GM23338 (cell line): ENCODE measurements around the gene ENOX2. TPM values are rescaled to one million over a fixed set of nuclear protein-coding genes. Genes with fewer than 3 reads are reported as not detected.

Experiments used
- ATAC-seq: fragments of 200-7000 bp; cut with Tn5 transposase; 3 replicates; pipeline ENCODE4 v1.9.1; 2020
- DNase-seq: peaks from one replicate; pipeline ENCODE4 v3.0.0-alpha.2; 2015; ENCODE audit warnings: low spot score
- H2AFZ ChIP-seq: fragments of 200-600 bp; sonication (generic); 2 replicates; pipeline ENCODE4 v1.8.0; 2016; ENCODE audit warnings: antibody characterized with exemption, mild to moderate bottlenecking, moderate library complexity
- H3F3A ChIP-seq: fragments of 200-600 bp; sonication (generic); replicated peaks from 2 replicates; pipeline ENCODE4 v1.8.0; 2017; ENCODE audit warnings: antibody characterized with exemption, mixed run types, low read depth
- H3K27ac ChIP-seq: fragments of 200-600 bp; sonication (generic); 2 replicates; pipeline ENCODE4 v1.6.1; 2016; ENCODE audit warnings: low read depth
- H3K27me3 ChIP-seq: fragments of 200-600 bp; sonication (generic); 2 replicates; pipeline ENCODE4 v1.8.0; 2016; ENCODE audit warnings: mild to moderate bottlenecking, mixed run types, moderate library complexity; ENCODE audit not compliant: insufficient read depth
- H3K36me3 ChIP-seq: fragments of 200-600 bp; sonication (generic); 2 replicates; pipeline ENCODE4 v1.8.0; 2016; ENCODE audit warnings: mild to moderate bottlenecking; ENCODE audit not compliant: insufficient read depth
- H3K4me1 ChIP-seq: fragments of 200-600 bp; sonication (generic); 2 replicates; pipeline ENCODE4 v1.8.0; 2016; ENCODE audit warnings: mild to moderate bottlenecking, moderate library complexity; ENCODE audit not compliant: insufficient read depth
- H3K4me2 ChIP-seq: fragments of 200-600 bp; sonication (generic); 2 replicates; pipeline ENCODE4 v1.7.1; 2017; ENCODE audit warnings: mixed run types
- H3K4me3 ChIP-seq: fragments of 200-600 bp; sonication (generic); 2 replicates; pipeline ENCODE4 v1.6.1; 2016; ENCODE audit warnings: mixed run types
- H3K79me2 ChIP-seq: fragments of 200-600 bp; sonication (generic); replicated peaks from 2 replicates; pipeline ENCODE4 v1.8.0; 2017; ENCODE audit warnings: mild to moderate bottlenecking; ENCODE audit not compliant: insufficient read depth
- H3K9me2 ChIP-seq: fragments of 200-600 bp; sonication (generic); 2 replicates; pipeline ENCODE4 v1.8.0; 2017; ENCODE audit not compliant: insufficient read depth
- H4K20me1 ChIP-seq: fragments of 200-600 bp; sonication (generic); replicated peaks from 2 replicates; pipeline ENCODE4 v1.8.0; 2017; ENCODE audit warnings: mild to moderate bottlenecking; ENCODE audit not compliant: insufficient read depth
- H3K27ac Mint-ChIP-seq: 2 replicates; pipeline ENCODE4 v1.8.0; 2020; ENCODE audit warnings: inconsistent platforms, mild to moderate bottlenecking, moderate library complexity, mixed read lengths
- H3K27me3 Mint-ChIP-seq: 3 replicates; pipeline ENCODE4 v1.8.0; 2022; ENCODE audit warnings: low read depth, mild to moderate bottlenecking, moderate library complexity, mixed read lengths, inconsistent platforms; ENCODE audit not compliant: insufficient read depth, poor library complexity
- H3K36me3 Mint-ChIP-seq: 3 replicates; pipeline ENCODE4 v1.8.0; 2021; ENCODE audit warnings: low read depth, mild to moderate bottlenecking, inconsistent platforms, moderate library complexity, mixed read lengths
- H3K4me1 Mint-ChIP-seq: 3 replicates; pipeline ENCODE4 v1.8.0; 2020; ENCODE audit warnings: mild to moderate bottlenecking, inconsistent platforms, mixed read lengths
- H3K4me3 Mint-ChIP-seq: 3 replicates; pipeline ENCODE4 v1.8.0; 2021; ENCODE audit warnings: moderate library complexity, mild to moderate bottlenecking, inconsistent platforms, mixed read lengths
- H3K9me3 Mint-ChIP-seq: 3 replicates; pipeline ENCODE4 v1.8.0; 2020; ENCODE audit warnings: moderate library complexity, mild to moderate bottlenecking, inconsistent platforms, mixed read lengths
- CREB1 ChIP-seq: fragments of 250-450 bp; sonication (Bioruptor Pico); IDR thresholded peaks from 2 replicates; pipeline ENCODE4 v1.5.0; 2020; ENCODE audit warnings: low read depth, mild to moderate bottlenecking, moderate library complexity
- EZH2 ChIP-seq: fragments of 200-600 bp; sonication (generic); IDR thresholded peaks from one replicate; pipeline ENCODE4 v1.8.0; 2017; ENCODE audit warnings: antibody characterized with exemption, mild to moderate bottlenecking, low read depth; ENCODE audit not compliant: unreplicated experiment
- JUNB ChIP-seq: IDR thresholded peaks from one replicate; pipeline ENCODE4 v1.6.1; 2016; ENCODE audit warnings: antibody characterized with exemption; ENCODE audit not compliant: unreplicated experiment
- NANOG ChIP-seq: IDR thresholded peaks from 2 replicates; pipeline ENCODE4 v1.6.1; 2016; ENCODE audit warnings: antibody characterized with exemption, borderline replicate concordance
- POLR2AphosphoS5 ChIP-seq: IDR thresholded peaks from 2 replicates; pipeline ENCODE4 v1.6.1; 2016; ENCODE audit warnings: antibody characterized with exemption, low read depth
- STAT1 ChIP-seq: IDR thresholded peaks from one replicate; pipeline ENCODE4 v1.6.1; 2016; ENCODE audit warnings: antibody characterized with exemption; ENCODE audit not compliant: unreplicated experiment
- ZNF114 ChIP-seq: fragments of 250-450 bp; sonication (Bioruptor Pico); IDR thresholded peaks from 2 replicates; pipeline ENCODE4 v1.5.0; 2020; ENCODE audit warnings: mild to moderate bottlenecking, moderate library complexity
- ZNF331 ChIP-seq: fragments of 250-450 bp; sonication (Bioruptor Pico); IDR thresholded peaks from 2 replicates; pipeline ENCODE4 v1.5.0; 2020; ENCODE audit warnings: low read depth, mild to moderate bottlenecking, moderate library complexity
- polyA plus RNA-seq: library from polyadenylated mRNA; unstranded; fragments of >200 nt; fragmentation: Nextera tagmentation; extraction: Ambion mirVana; gene quantifications from 2 replicates; pipeline ENCODE4 v1.2.1, GENCODE V29; 2016
- total RNA-seq: library from RNA; depleted of rRNA; stranded (reverse); fragments of >200 nt; shearing (Covaris generic); gene quantifications from 2 replicates; pipeline ENCODE4 v1.2.3, GENCODE V29; 2014
- TF ChIP-seq, protein P1 (sequence below): IDR thresholded peaks from 2 replicates; pipeline ENCODE4 v1.6.1; 2016; ENCODE audit warnings: antibody characterized with exemption
- TF ChIP-seq, protein P2 (sequence below): IDR thresholded peaks from one replicate; pipeline ENCODE4 v1.6.1; 2018; ENCODE audit warnings: antibody characterized with exemption; ENCODE audit not compliant: unreplicated experiment
- TF ChIP-seq, protein P3 (sequence below), 2 experiments: fragments of 200-600 bp in 1 of 2; sonication (generic) in 1 of 2; conservative IDR thresholded peaks; 2 replicates each; pipeline versions ENCODE4 v1.5.1 to v1.6.1; 2016 to 2017; ENCODE audit warnings: antibody characterized with exemption in 2 of 2, low read depth in 2 of 2, mild to moderate bottlenecking in 2 of 2, moderate library complexity in 1 of 2

Gene ENOX2
- total and polyA plus RNA-seq, 2 experiments from 2014 or later = 9.6 to 11.2 TPM

DNA sequence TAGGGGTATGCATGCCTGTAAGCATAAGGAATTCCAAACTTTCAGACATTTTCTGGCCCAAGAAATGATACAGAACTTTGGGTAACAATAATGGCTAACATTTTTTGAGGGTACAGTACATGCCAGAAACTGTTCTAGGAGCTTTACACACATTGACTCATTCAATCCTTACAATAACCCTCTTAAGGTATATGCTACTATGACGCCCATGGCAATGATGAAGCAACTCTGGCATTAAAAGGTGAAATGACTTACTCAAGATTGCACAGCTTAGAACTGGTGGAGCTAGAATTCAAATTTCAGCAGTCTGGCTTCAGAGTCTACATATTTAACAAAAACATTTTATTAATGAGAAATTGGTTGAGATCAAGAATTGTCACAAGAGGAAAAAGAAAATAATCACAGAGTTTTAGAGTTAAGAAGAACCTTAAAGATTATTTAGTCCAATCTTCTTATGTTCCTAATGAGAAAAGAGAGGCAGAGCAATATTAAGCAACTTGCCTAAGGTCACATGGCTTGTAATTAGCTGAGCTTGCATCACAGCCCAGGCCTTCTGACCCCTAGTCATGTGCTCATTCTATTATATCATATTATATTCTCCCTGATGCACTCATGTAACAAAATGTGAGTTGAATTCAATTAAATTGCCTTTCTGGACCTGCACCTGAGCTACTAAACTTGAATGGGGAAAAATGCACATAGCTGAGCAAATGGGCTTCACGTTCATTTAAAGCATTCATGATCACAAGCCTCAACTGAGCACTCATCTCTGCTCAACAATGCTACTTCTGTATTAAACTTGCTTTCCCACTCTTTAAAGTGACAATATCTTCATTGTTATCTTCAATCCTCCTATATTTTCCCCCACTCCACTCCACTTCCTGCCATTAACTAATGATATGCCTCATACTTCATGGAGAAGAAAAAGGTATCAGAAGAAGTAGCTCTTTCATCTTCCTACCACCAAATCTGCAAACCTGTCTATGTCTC lies 73.2 kb downstream of the ENOX2 start:
- H3K4me1 ChIP-seq = peaks cover 12% of the 10 kb centered on the region
- ATAC-seq (no peak), DNase-seq (no peak)
- H3K27me3 Mint-ChIP-seq = peaks cover 1% of the 10 kb centered on the region
- H3K9me3 Mint-ChIP-seq = no peaks in the 10 kb centered on the region
- peaks cover 32% of the 10 kb centered on the region for H3K4me1 Mint-ChIP-seq
- H4K20me1 ChIP-seq = no peaks in the 10 kb centered on the region
- H3K4me3 Mint-ChIP-seq = no peak overlapping the region
- H3F3A ChIP-seq = no peaks in the 10 kb centered on the region
- no peak overlapping the region for H2AFZ ChIP-seq
- H3K27ac ChIP-seq = no peak overlapping the region
- H3K4me3 ChIP-seq = no peak overlapping the region
- H3K36me3 Mint-ChIP-seq = no peaks in the 10 kb centered on the region
- H3K36me3 ChIP-seq = no peaks in the 10 kb centered on the region
- no peaks in the 10 kb centered on the region for H3K9me2 ChIP-seq
- no peak overlapping the region for H3K4me2 ChIP-seq
- H3K27ac Mint-ChIP-seq = no peak overlapping the region
- no peak for TF ChIP-seq NANOG
- TF ChIP-seq, protein P1, sequence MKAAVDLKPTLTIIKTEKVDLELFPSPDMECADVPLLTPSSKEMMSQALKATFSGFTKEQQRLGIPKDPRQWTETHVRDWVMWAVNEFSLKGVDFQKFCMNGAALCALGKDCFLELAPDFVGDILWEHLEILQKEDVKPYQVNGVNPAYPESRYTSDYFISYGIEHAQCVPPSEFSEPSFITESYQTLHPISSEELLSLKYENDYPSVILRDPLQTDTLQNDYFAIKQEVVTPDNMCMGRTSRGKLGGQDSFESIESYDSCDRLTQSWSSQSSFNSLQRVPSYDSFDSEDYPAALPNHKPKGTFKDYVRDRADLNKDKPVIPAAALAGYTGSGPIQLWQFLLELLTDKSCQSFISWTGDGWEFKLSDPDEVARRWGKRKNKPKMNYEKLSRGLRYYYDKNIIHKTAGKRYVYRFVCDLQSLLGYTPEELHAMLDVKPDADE = no peak
- no peaks in the 10 kb centered on the region for H3K79me2 ChIP-seq
- no peaks in the 10 kb centered on the region for H3K27me3 ChIP-seq

DNA sequence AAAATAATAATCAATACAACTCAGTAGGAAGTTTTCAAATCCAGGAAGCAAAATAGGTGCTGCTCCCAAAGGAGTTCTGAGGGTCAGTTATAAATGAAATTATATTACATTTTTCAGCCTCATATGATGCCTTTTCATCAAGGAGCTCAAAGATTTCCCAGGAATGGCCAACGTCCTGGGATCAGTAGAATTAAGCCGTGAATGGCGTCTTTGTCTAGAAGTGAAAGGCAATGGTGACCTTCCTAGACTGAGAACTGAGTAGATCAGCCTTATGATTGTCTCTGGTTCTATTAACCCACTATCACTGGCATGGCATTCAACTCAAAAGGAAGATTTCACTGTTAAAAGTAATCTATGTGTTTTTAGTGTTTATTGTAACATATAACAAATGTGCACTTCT lies 74.4 kb downstream of the ENOX2 start:
- peaks cover 4% of the 10 kb centered on the region for H3K4me1 ChIP-seq
- H3K9me3 Mint-ChIP-seq = no peaks in the 10 kb centered on the region
- H3K27ac ChIP-seq = no peak overlapping the region
- H3K27me3 Mint-ChIP-seq = peaks cover 1% of the 10 kb centered on the region
- H4K20me1 ChIP-seq = no peaks in the 10 kb centered on the region
- H3K36me3 Mint-ChIP-seq = no peaks in the 10 kb centered on the region
- H3F3A ChIP-seq = no peaks in the 10 kb centered on the region
- no peak overlapping the region for H2AFZ ChIP-seq
- no peaks in the 10 kb centered on the region for H3K79me2 ChIP-seq
- no peak overlapping the region for H3K4me3 Mint-ChIP-seq
- H3K9me2 ChIP-seq = no peaks in the 10 kb centered on the region
- H3K27me3 ChIP-seq = no peaks in the 10 kb centered on the region
- H3K4me1 Mint-ChIP-seq = peaks cover 21% of the 10 kb centered on the region
- H3K36me3 ChIP-seq = no peaks in the 10 kb centered on the region
- no peak overlapping the region for H3K27ac Mint-ChIP-seq
- ATAC-seq (no peak), DNase-seq (no peak)
- no peak overlapping the region for H3K4me3 ChIP-seq
- no peak overlapping the region for H3K4me2 ChIP-seq
- TF ChIP-seq POLR2AphosphoS5 (no peak), ZNF114 (CRISPR knock-in tag) (no peak), CREB1 (CRISPR knock-in tag) (no peak), ZNF331 (CRISPR knock-in tag) (no peak), EZH2 (no peak), NANOG (no peak), STAT1 (no peak), JUNB (no peak)
- TF ChIP-seq, protein P2, sequence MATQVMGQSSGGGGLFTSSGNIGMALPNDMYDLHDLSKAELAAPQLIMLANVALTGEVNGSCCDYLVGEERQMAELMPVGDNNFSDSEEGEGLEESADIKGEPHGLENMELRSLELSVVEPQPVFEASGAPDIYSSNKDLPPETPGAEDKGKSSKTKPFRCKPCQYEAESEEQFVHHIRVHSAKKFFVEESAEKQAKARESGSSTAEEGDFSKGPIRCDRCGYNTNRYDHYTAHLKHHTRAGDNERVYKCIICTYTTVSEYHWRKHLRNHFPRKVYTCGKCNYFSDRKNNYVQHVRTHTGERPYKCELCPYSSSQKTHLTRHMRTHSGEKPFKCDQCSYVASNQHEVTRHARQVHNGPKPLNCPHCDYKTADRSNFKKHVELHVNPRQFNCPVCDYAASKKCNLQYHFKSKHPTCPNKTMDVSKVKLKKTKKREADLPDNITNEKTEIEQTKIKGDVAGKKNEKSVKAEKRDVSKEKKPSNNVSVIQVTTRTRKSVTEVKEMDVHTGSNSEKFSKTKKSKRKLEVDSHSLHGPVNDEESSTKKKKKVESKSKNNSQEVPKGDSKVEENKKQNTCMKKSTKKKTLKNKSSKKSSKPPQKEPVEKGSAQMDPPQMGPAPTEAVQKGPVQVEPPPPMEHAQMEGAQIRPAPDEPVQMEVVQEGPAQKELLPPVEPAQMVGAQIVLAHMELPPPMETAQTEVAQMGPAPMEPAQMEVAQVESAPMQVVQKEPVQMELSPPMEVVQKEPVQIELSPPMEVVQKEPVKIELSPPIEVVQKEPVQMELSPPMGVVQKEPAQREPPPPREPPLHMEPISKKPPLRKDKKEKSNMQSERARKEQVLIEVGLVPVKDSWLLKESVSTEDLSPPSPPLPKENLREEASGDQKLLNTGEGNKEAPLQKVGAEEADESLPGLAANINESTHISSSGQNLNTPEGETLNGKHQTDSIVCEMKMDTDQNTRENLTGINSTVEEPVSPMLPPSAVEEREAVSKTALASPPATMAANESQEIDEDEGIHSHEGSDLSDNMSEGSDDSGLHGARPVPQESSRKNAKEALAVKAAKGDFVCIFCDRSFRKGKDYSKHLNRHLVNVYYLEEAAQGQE = no peak
- TF ChIP-seq, protein P1 = no peak
- TF ChIP-seq, protein P3, sequence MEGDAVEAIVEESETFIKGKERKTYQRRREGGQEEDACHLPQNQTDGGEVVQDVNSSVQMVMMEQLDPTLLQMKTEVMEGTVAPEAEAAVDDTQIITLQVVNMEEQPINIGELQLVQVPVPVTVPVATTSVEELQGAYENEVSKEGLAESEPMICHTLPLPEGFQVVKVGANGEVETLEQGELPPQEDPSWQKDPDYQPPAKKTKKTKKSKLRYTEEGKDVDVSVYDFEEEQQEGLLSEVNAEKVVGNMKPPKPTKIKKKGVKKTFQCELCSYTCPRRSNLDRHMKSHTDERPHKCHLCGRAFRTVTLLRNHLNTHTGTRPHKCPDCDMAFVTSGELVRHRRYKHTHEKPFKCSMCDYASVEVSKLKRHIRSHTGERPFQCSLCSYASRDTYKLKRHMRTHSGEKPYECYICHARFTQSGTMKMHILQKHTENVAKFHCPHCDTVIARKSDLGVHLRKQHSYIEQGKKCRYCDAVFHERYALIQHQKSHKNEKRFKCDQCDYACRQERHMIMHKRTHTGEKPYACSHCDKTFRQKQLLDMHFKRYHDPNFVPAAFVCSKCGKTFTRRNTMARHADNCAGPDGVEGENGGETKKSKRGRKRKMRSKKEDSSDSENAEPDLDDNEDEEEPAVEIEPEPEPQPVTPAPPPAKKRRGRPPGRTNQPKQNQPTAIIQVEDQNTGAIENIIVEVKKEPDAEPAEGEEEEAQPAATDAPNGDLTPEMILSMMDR (conservative IDR thresholded peaks at IDR 0.05; ENCODE audit: low read depth in 2 of 2) = no peak
